ENCODE results near the gene VWF.
A peak's percentile ranks its signal among the peaks of the same experiment; 100 is the strongest.
"Not testable (repeated sequence)": the region's sequence is repeated elsewhere in the genome, so short reads cannot be mapped to it uniquely, and the experiment has no call there.

The VWF gene

GRCh38 chr12:6124411-6125309, at the start of gene VWF:
TSS of gene VWF (minus strand) at chr12:6124670. CDS start at chr12:6123196, 1,474 bp downstream.
- no peak for DNase-seq (ENCODE audit: low spot score)

DNA sequence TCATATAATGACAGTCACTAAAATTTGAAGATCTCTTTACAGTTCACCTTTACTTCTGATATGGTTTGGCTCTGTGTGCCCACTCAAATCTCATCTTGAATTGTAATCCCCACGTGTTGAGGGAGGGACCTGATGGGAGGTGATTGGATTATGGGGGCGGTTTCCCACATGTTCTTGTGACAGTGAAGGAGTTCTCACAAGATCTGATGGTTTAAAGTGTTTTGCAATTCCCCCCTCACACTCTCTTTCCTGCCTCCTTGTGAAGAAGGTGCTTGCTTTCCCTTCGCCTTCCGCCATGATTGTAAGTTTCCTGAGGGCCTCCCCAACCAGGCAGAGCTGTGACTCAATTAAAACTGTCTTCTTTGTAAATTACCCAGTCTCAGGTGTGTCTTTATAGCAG, 48.4 kb upstream of the VWF start:
- no peak for DNase-seq (ENCODE audit: low spot score)

DNA sequence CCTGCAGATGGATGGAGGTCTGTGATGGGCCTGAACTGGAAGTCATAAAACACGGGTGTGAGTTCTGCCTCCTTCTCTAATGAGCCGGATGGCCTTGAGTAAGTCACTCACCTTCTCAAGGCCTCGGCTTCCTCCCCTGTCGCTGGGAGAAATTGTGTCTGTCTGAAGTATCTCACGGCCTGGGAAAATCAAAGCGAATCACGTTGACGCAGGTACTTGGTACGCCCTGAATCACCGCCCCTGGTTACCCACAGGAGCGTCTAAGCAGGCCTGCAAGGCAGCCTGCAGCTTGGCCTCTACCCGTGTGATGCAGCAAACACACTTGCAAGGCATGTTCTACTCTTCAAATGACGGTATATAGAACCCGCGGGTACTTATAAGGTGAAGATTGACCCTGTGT, 47.6 kb upstream of the VWF start:
- no peak for DNase-seq (ENCODE audit: low spot score)

- DNase-seq (ENCODE audit: low spot score) = no peak
Observed at GRCh38 chr12:6171409-6172015, 47.0 kb upstream of the VWF start.

- DNase-seq (ENCODE audit: low spot score) = peak; percentile 56
Observed at GRCh38 chr12:6167327-6168280, 43.1 kb upstream of the VWF start.

DNA sequence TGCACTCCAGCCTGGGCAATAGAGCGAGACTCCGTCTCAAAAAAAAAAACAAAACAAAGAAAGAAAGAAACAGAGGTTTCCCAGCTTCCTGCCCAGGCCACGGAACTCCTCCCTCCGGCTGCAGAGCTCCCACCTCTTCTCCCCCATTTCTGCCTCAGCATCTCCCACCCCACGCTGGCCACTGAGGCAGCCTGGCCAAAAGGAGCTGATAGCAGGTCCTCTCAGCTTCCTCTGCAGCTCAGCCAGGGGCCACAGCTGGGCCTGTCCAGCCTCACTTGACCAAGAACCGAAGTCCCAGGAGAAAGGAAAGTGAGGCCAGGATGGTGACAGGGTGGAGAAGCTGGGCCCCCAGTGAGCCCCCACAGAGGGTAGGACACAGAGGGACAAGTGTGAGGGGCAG, 42.3 kb upstream of the VWF start:
- DNase-seq (ENCODE audit: low spot score) = no peak

DNA sequence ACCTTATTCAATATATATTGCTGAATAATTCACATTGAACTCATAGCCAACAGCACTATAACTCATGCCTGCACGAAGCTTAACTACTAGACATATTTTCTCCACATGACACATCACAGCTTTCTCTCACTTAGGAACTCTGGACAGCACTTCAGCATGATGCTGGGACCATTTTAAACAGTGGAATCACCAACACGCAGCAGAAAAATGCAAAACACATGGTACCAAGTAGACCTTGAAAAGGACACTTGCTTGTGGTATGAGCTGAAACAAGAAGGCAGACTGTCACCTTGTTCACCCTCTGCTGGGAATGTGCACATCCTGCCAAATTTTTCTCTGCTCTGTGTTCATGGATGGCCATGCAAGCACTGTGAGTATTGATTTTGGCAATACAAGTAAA, 40.9 kb upstream of the VWF start:
- DNase-seq (ENCODE audit: low spot score) = no peak

GRCh38 chr12:6163416-6164060, 39.1 kb upstream of the VWF start:
- no peak for DNase-seq (ENCODE audit: low spot score)

GRCh38 chr12:6161124-6161882, 36.8 kb upstream of the VWF start:
- no peak for DNase-seq (ENCODE audit: low spot score)

DNA sequence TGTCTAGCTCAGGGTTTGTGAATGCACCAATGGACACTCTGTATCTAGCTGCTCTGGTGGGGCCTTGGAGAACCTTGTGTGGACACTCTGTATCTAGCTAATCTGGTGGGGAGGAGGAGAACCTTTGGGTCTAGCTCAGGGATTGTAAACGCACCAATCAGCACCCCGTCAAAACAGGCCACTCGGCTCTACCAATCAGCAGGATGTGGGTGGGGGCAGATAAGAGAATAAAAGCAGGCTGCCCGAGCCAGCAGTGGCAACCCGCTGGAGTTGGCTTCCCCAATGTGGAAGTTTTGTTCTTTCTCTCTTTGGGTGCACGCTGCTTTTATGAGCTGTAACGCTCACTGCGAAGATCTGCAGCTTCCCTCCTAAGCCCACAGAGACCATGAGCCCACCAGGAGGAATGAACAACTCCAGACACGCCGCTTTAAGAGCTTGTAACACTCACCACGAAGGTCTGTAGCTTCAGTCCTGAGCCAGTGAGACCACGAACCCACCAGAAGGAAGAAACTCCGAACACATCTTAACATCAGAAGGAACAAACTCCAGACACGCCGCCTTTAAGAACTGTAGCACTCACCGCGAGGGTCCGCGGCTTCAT, 35.7 kb upstream of the VWF start:
- not testable (repeated sequence) for DNase-seq (ENCODE audit: low spot score)

- DNase-seq (ENCODE audit: low spot score) = not testable (repeated sequence)
Observed at GRCh38 chr12:6159166-6160011, 34.9 kb upstream of the VWF start.

DNA sequence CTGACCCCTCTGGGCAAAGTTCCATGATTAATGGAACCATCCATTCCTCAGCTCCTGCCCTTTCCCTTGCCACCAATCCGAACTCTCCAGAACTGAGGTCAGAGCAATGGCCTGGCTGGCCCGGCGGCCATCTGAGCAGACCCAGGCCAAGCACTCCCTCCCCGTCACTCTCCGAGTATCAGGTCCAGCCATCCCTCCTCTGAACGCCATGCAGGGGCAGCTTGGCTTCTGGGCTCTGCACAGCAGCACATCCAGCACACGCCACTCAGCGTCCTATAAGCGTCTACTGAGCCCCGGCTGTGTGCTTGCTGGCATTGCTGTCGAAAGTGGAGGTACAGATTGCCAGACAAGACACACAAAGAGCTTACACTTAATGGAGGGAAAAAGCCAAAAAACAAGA, 34.3 kb upstream of the VWF start:
- DNase-seq (ENCODE audit: low spot score) = no peak

DNA sequence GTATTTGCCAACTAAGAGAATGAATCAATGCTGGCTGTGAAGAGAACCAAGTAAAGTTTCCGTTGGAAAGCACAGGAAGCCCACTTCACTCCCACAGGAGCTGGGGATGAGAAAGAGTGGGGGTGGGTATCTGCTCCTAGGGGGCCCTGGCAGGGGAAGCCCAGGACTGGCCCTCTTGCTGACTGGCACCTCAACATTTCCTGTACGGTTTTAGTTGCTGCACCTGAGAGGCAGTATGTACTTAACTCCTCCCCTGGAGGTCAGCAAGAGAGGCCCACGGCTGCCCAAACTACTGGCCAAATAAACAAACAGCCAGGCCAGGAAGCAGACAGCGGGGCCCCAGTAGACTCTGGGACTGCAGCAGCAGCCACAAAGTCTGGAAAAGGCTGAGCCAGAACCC, 33.8 kb upstream of the VWF start:
- DNase-seq (ENCODE audit: low spot score) = no peak

GRCh38 chr12:6157482-6157881, 33.0 kb upstream of the VWF start:
- DNase-seq (ENCODE audit: low spot score) = no peak

DNA sequence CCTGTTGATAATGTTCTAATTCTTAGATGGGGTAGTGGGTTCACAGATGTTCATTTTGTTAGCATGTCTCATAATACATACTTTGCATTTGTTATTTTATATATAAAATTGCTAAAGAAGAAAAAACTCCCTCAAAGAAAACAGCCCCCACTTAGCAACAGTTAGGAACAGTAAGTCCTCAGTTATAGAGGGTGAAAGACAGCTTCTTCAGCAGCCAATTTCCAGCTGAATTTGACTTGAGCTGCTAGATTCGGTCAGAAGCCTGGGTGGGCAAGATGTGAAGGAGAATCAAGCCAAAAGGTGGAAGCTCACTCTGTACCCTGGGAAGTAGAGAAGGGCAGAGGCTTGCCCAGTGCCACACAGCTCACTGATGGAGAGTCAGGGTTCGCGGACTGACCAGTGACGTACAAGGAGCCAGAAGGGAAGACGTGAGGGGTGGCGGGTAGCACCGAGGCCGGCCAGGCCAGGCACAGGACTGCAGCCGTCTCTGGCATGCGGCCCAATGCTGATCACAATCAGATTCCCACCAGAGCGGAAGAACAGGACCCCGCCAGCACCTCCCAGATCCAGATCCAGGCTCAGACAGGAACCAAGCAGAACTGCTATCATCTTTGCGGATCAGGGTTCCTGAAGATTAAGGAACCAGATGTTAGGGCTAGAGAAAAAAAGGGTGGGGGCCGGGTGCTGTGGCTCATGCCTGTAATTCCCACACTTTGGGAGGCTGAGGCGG, 30.4 kb upstream of the VWF start:
- DNase-seq (ENCODE audit: low spot score) = no peak

- DNase-seq (ENCODE audit: low spot score) = not testable (repeated sequence)
Observed at GRCh38 chr12:6148722-6149121, 24.3 kb upstream of the VWF start.

GRCh38 chr12:6148061-6148460, 23.6 kb upstream of the VWF start:
- DNase-seq (ENCODE audit: low spot score) = no peak

DNA sequence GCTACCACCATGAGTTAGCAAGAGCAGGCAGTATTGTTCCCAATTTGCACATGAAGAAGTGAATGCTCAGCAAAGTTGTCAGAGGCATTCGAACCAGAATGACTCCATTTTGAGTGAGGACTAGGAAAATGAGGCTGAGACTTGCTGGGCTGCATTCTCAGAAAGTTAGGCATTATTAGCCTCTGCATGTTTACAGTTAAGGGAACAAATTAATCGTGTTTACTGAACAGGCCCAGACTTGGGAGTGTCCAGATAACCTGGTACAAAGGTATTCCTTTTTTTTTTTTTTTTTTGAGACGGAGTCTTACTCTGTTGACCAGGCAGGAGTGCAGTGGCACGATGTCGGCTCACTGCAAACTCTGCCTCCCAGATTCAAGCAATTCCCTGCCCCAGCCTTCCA, 22.5 kb upstream of the VWF start:
- DNase-seq (ENCODE audit: low spot score) = no peak

GRCh38 chr12:6146509-6146908, 22.0 kb upstream of the VWF start:
- DNase-seq (ENCODE audit: low spot score) = no peak

Data from globus pallidus (tissue), 1 donor.